Osteoblast (primary cell): ENCODE results near the gene TYMP. TPM values are rescaled to one million over a fixed set of nuclear protein-coding genes. Genes with fewer than 3 reads are reported as not detected.
A peak's percentile ranks its signal among the peaks of the same experiment; 100 is the strongest.

Experiments
- DNase-seq: peaks from one replicate; pipeline ENCODE4 v3.0.0; 2011; ENCODE audit warnings: low spot score, mixed read lengths; ENCODE audit not compliant: insufficient read length; ENCODE audit errors: missing footprints
- H2AFZ ChIP-seq: 2 replicates; pipeline ENCODE4 v1.6.0; 2011; ENCODE audit warnings: mild to moderate bottlenecking, low read length
- H3K27ac ChIP-seq: 2 replicates; pipeline ENCODE4 v1.5.1; 2011; ENCODE audit warnings: mild to moderate bottlenecking, low read depth, low read length, moderate library complexity
- H3K27me3 ChIP-seq: 2 replicates; pipeline ENCODE4 v1.6.0; 2012; ENCODE audit warnings: mild to moderate bottlenecking, control low read depth, inconsistent platforms, low read length, moderate library complexity; ENCODE audit not compliant: insufficient read depth
- H3K36me3 ChIP-seq: 2 replicates; pipeline ENCODE4 v1.5.1; 2011; ENCODE audit warnings: mild to moderate bottlenecking, low read length, control low read depth, moderate library complexity; ENCODE audit not compliant: insufficient read depth
- H3K4me1 ChIP-seq: 2 replicates; pipeline ENCODE4 v1.5.1; 2011; ENCODE audit warnings: mild to moderate bottlenecking, low read length, control low read depth, moderate library complexity; ENCODE audit not compliant: insufficient read depth
- H3K4me2 ChIP-seq: 2 replicates; pipeline ENCODE4 v1.6.0; 2011; ENCODE audit warnings: mild to moderate bottlenecking, low read length; ENCODE audit not compliant: insufficient read depth
- H3K4me3 ChIP-seq: fragments of 200-600 bp; sonication (generic); 3 replicates; pipeline ENCODE4 v1.5.1; 2012; ENCODE audit warnings: mild to moderate bottlenecking, low read length, inconsistent platforms; ENCODE audit not compliant: insufficient read depth
- H3K79me2 ChIP-seq: 2 replicates; pipeline ENCODE4 v1.6.0; 2012; ENCODE audit warnings: mild to moderate bottlenecking, low read length, control low read depth, inconsistent platforms; ENCODE audit not compliant: insufficient read depth
- H3K9me3 ChIP-seq: 2 replicates; pipeline ENCODE4 v1.5.1; 2011; ENCODE audit warnings: low read depth, low read length, control low read depth
- H4K20me1 ChIP-seq: 2 replicates; pipeline ENCODE4 v1.6.0; 2012; ENCODE audit warnings: mild to moderate bottlenecking, low read length, control low read depth; ENCODE audit not compliant: insufficient read depth
- CTCF ChIP-seq: IDR thresholded peaks from 2 replicates; pipeline ENCODE4 v1.5.1; 2011; ENCODE audit warnings: mild to moderate bottlenecking, low read depth, low read length, moderate library complexity; ENCODE audit errors: extremely low read depth
- total RNA-seq: library from RNA; depleted of rRNA; stranded (reverse); fragments of >200 nt; gene quantifications from 2 replicates; pipeline ENCODE4 v1.2.3, GENCODE V29; 2012

Gene TYMP
- total RNA-seq, 1 donor = 30.0 TPM

DNA sequence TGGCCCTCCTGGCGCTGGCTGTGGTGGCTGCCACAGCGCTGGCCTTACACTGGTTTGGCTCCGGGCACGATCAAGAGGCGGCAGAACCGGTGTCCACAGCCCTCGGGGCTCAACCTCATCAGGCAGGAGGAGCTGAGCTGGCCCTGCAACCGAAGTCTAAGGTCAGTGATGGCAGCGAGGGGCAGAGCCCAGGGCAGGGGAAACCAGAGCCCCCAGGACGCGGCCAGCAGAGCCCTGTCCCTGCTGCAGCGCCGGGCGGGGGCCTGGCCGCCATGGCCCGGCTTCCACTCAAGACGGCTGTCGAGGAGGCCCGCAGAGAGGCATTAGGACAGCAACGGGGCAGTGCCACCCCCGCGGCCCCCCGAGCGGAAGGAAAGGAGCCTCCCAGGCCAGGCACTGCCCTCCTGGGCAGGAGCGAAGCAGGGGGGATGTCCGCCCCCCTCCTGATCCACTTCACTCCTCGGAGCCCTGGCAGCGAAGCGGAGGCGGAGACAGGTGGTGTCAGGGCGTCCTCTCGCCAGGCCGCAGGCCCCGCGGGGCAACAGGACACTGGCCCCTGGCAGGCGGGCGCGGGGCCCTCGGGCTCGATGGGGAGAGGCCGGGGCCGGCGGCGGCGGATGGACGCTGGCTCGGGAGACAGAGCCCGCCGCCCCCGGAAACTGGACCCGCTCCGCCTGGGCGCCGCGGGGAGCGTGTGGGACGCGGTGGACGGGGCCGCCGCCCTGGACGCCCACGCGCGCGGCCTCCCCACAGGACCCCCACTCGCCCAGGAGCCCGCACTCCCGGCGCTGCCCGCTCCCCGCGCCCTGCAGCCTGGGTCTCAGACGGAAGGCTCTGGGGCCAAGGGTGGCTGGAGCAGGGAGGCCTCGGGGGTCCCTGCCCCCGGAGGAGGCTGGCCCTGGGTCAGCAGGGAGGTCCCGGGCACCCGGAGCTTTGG lies 16.8 kb upstream of the TYMP start:
- Histone ChIP-seq H3K4me2 (no peak overlapping the region), H3K4me3 (no peak overlapping the region)
- DNase-seq = peak; percentile 87

GRCh38 chr22:50545522-50546325 lies 15.9 kb upstream of the TYMP start, which contains the start of gene KLHDC7B:
KLHDC7B (plus strand) TSS chr22:50545899; CDS start chr22:50546244, 345 bp downstream.
- Histone ChIP-seq H3K4me2 (no peak within 1 kb of the TSS), H3K4me3 (no peak within 1 kb of the TSS), H3K36me3 (no peaks in the 10 kb centered on the region), H3K27me3 (peaks cover 53% of the 10 kb centered on the region), H3K9me3 (no peaks in the 10 kb centered on the region), H3K79me2 (no peaks in the 10 kb centered on the region), H3K4me1 (peaks cover 7% of the 10 kb centered on the region), H2AFZ (no peak within 1 kb of the TSS), H3K27ac (no peak within 1 kb of the TSS), H4K20me1 (no peaks in the 10 kb centered on the region)
- peak; percentile 93 for DNase-seq
- peak; percentile 5 for TF ChIP-seq CTCF

More for the DNA sequence above, 16.8 kb upstream of the TYMP start:
- TF ChIP-seq CTCF = no peak
- Histone ChIP-seq H2AFZ (no peak overlapping the region), H3K27me3 (peaks cover 53% of the 10 kb centered on the region), H4K20me1 (no peaks in the 10 kb centered on the region), H3K4me1 (peaks cover 4% of the 10 kb centered on the region), H3K9me3 (no peaks in the 10 kb centered on the region), H3K27ac (no peak overlapping the region), H3K79me2 (no peaks in the 10 kb centered on the region), H3K36me3 (no peaks in the 10 kb centered on the region)

DNA sequence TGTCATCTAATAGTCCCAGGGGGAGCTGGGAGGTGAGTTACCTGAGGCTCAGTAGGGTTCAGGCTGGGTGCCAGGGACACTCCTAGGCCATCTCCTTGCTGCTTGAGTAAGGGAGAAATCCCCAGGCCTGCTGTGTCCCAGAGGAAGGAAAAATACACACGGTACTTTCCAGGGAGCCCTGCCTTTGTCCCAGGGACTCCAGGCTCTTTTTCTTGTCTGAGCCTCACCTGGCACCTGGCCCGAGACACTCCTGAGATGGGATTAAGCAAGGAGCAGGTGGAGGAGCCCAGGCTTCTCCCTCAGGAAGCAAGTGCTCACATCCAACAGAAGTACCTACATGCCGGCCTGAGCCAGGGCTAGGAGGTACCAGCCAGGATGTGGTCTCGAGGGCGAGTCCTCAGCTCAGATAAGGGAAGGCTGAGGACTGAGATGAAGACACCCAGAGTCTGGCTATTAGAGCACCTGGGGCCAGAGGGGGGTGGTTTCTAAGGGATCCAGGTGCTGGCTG lies 15.0 kb upstream of the TYMP start:
- TF ChIP-seq CTCF = no peak
- Histone ChIP-seq H3K36me3 (no peaks in the 10 kb centered on the region), H3K27me3 (peaks cover 46% of the 10 kb centered on the region), H3K9me3 (no peaks in the 10 kb centered on the region), H3K4me3 (peak overlapping the region; percentile 61), H3K4me2 (peak overlapping the region; percentile 78), H4K20me1 (no peaks in the 10 kb centered on the region), H3K79me2 (no peaks in the 10 kb centered on the region), H2AFZ (peak overlapping the region; percentile 44), H3K4me1 (peaks cover 11% of the 10 kb centered on the region), H3K27ac (no peak overlapping the region)
- peak; percentile 79 for DNase-seq
